ENCODE data around the gene NME9.

DNA sequence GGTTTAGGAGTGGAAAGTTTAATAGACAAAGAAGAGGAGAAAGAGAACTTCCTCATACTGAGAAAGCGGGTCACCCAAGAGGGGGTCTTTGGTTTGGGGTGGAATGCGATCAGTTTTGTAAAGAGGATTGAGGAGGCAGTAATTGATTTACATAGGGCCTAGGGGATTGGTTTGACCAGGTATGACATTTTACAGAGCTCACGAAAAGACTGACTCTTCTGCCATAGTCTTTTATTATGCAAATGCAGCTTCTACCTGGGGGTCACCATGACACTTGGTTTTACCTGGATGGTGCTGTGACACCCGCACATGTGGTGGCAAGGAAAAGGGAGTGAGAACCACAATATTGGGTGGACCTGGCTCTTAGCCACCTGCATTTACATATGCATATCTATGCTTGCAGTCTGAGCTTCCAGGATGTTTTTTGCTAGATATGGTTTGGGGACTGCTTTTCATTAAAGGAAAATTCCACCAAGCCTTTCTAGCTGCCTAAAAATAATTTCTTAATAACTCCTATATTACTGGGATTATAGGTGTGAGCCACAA, 6.9 kb upstream of the NME9 start:
- no peak for TF ChIP-seq POLR2AphosphoS5 (IDR thresholded peaks at IDR 0.05)
- TF ChIP-seq, protein P1, sequence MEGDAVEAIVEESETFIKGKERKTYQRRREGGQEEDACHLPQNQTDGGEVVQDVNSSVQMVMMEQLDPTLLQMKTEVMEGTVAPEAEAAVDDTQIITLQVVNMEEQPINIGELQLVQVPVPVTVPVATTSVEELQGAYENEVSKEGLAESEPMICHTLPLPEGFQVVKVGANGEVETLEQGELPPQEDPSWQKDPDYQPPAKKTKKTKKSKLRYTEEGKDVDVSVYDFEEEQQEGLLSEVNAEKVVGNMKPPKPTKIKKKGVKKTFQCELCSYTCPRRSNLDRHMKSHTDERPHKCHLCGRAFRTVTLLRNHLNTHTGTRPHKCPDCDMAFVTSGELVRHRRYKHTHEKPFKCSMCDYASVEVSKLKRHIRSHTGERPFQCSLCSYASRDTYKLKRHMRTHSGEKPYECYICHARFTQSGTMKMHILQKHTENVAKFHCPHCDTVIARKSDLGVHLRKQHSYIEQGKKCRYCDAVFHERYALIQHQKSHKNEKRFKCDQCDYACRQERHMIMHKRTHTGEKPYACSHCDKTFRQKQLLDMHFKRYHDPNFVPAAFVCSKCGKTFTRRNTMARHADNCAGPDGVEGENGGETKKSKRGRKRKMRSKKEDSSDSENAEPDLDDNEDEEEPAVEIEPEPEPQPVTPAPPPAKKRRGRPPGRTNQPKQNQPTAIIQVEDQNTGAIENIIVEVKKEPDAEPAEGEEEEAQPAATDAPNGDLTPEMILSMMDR (IDR thresholded peaks at IDR 0.05): no peak
- TF ChIP-seq POLR2A (IDR thresholded peaks at IDR 0.05): no peak

Data from stomach (tissue), 4 donors.